GM12892 (cell line): ENCODE results near the gene MYO5B.

Experiments used
- POLR2A ChIP-seq: IDR thresholded peaks from 2 replicates; pipeline ENCODE4 v1.6.1; 2011; ENCODE audit warnings: low read depth, low read length, control low read depth
- POLR2AphosphoS5 ChIP-seq: IDR thresholded peaks from 2 replicates; pipeline ENCODE4 v1.6.1; 2011; ENCODE audit warnings: low read depth, low read length, control low read depth
- TAF1 ChIP-seq: IDR thresholded peaks from 2 replicates; pipeline ENCODE4 v1.6.1; 2011; ENCODE audit warnings: low read depth, mild to moderate bottlenecking, control low read depth, low read length, borderline replicate concordance

DNA sequence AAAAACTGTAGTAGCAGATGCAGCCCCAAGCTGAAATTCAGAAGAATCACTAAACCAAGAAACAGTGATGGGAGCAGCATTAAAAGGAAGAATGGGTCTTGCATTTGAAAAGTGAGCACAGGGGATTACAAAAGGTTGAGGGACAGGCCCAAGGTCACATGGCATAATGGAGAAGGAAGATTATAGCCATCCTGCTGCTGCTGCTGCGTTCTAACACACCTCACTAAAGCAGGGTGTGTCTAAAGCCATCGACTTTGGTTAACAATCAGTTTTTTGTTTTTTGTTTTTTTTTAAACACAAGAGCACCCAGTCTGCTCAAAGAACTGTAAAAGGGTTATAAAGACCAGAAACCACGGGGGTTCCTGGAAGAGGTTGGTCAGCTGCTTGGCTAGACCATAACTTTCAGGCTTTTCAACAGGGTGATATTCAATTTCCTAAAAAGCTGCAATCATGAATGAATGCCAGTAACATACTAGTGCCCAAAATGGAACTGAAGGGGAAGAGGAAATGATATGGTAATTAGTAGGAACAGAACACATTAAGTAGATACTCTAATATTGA lies 102.6 kb downstream of the MYO5B start:
- no peak for TF ChIP-seq TAF1
- no peak for TF ChIP-seq POLR2AphosphoS5
- no peak for TF ChIP-seq POLR2A
